Activated CD4-positive, alpha-beta T cell treated with anti-CD3 and anti-CD28 coated beads, Interleukin-2, amount 10 ng/mL, durations not matched to agents 7 days and 5 days (primary cell): ENCODE data around the gene RDH12. TPM values are rescaled to one million over a fixed set of nuclear protein-coding genes. Genes with fewer than 3 reads are reported as not detected.

Experiments
- CTCF ChIA-PET: fragments of 350-600 bp; sonication (Branson Sonifier 250); formaldehyde crosslinking; loops from one replicate; lab custom pipeline; 2021; ENCODE audit warnings: antibody characterized with exemption; lab: Charles Lee
- POLR2A ChIA-PET: fragments of 350-600 bp; sonication (Branson Sonifier 250); formaldehyde crosslinking; loops from one replicate; lab custom pipeline; 2021; ENCODE audit warnings: antibody characterized with exemption; lab: Charles Lee
- DNase-seq: peaks from one replicate; pipeline ENCODE4 v3.0.0-alpha.2; 2020
- H3K27ac Mint-ChIP-seq: one replicate; pipeline ENCODE4 v1.8.0; 2021; ENCODE audit warnings: mild to moderate bottlenecking, moderate library complexity, mixed read lengths
- H3K27me3 Mint-ChIP-seq: one replicate; pipeline ENCODE4 v1.8.0; 2021; ENCODE audit warnings: mixed read lengths
- H3K36me3 Mint-ChIP-seq: one replicate; pipeline ENCODE4 v1.8.0; 2021; ENCODE audit warnings: low read depth, mixed read lengths
- H3K4me1 Mint-ChIP-seq: one replicate; pipeline ENCODE4 v1.8.0; 2021; ENCODE audit warnings: mixed read lengths
- H3K4me3 Mint-ChIP-seq: one replicate; pipeline ENCODE4 v1.8.0; 2021; ENCODE audit warnings: mild to moderate bottlenecking, moderate library complexity, mixed read lengths
- H3K9me3 Mint-ChIP-seq: one replicate; pipeline ENCODE4 v1.8.0; 2021; ENCODE audit warnings: mixed read lengths
- total RNA-seq, 2 experiments: library from RNA; stranded (reverse); gene quantifications; one replicate each; pipeline ENCODE4 v1.2.3, GENCODE V29; 2021

Gene RDH12
- total RNA-seq, 2 experiments from 2014 or later: not detected

DNA sequence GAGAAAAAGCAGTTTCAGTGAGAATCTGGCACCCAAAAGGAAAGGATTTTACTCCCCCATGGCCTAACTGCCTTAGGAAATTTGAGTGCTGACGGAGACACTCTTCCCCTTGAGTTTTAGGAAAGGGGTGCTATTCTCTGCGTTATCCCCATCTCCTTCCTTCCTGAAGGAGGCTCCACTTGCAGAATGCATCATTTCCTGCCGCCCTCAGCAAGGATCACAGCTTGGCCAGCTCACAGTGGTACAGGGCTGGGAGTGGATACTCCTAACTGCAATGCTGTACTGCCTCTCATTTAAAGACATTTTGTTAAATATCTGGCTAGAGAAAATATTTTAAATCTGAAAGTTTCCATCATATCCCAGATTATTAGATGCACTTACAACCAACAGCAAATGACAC is 33.0 kb downstream of the RDH12 start:
- no peaks in the 10 kb centered on the region for H3K4me1 Mint-ChIP-seq
- CTCF ChIA-PET: no interaction called here
- POLR2A ChIA-PET: no interaction called here
- no peak overlapping the region for H3K4me3 Mint-ChIP-seq
- no peak overlapping the region for H3K27ac Mint-ChIP-seq
- no peaks in the 10 kb centered on the region for H3K9me3 Mint-ChIP-seq
- H3K36me3 Mint-ChIP-seq: no peaks in the 10 kb centered on the region
- no peaks in the 10 kb centered on the region for H3K27me3 Mint-ChIP-seq
- DNase-seq: no peak

DNA sequence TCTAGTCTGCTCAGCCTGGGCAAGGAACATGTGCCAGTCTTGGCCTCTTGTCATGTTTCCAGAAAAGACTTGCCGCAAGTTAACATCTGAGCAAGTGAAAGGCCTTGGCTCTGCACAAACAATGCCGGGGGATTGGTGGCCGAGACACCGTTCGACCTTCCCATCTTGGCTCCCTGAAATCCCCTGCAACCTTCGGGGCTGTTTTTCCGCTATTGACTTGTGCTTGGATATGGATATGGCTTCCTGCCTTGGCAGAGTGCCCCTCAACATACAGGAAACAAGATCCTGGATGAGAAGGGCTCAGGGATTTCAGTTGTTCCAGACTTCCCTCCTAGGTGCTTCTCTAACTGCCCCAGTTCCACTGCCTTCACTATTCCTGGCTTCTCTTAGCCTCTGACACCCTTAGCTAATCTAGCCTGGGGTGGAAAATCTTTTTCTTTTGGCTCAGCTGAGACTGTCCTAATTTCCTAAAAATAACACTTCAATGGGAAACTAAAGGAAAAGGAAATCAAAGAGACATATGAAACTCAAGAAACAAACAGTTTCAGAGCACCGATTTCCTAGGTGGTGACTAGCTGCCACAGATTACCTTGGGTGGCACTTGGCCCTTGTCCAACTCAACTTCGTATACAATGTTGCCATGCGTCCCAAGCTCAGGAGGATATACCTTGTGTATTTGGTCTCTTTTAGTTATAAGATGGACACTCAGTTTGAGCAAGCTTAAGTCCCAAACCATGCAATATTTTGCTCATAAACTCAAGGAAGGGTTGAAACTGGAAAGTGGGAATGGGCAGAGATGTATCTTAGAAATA is 33.9 kb downstream of the RDH12 start:
- no peak for DNase-seq
- Mint-ChIP-seq H3K27me3 (no peaks in the 10 kb centered on the region), H3K4me1 (no peaks in the 10 kb centered on the region), H3K27ac (no peak overlapping the region), H3K4me3 (no peak overlapping the region), H3K9me3 (no peaks in the 10 kb centered on the region), H3K36me3 (no peaks in the 10 kb centered on the region)
- POLR2A ChIA-PET: no interaction called here
- CTCF ChIA-PET: interaction anchor here (0.8 kb wide), 1 partner anchor 10 kb away, joined by 4 read pairs; no protein-coding TSS in a partner anchor

DNA sequence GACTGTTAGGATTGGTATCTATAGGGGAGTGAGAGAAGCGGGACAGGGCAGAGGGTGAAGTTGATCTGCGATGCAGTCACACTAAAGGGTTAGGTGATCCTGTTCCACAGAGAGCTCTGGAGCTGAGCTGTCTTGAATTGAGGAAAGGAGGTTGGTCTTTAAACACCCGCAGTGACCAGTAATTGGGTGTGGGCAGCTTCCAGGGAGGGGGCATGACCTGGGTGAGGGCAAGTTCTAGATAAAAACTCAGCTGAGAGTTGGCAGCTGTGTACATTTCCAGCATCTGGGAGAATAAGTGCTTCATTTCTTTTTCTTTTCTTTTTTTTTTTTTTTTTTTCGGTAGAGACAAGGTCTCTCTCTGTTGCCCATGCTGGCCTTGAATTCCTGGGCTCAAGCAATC is 35.1 kb downstream of the RDH12 start:
- Mint-ChIP-seq H3K27ac (no peak overlapping the region), H3K4me3 (no peak overlapping the region), H3K27me3 (peaks cover 1% of the 10 kb centered on the region), H3K36me3 (no peaks in the 10 kb centered on the region), H3K9me3 (no peaks in the 10 kb centered on the region), H3K4me1 (no peaks in the 10 kb centered on the region)
- ChIA-PET CTCF (no interaction called here), POLR2A (no interaction called here)
- DNase-seq: no peak

DNA sequence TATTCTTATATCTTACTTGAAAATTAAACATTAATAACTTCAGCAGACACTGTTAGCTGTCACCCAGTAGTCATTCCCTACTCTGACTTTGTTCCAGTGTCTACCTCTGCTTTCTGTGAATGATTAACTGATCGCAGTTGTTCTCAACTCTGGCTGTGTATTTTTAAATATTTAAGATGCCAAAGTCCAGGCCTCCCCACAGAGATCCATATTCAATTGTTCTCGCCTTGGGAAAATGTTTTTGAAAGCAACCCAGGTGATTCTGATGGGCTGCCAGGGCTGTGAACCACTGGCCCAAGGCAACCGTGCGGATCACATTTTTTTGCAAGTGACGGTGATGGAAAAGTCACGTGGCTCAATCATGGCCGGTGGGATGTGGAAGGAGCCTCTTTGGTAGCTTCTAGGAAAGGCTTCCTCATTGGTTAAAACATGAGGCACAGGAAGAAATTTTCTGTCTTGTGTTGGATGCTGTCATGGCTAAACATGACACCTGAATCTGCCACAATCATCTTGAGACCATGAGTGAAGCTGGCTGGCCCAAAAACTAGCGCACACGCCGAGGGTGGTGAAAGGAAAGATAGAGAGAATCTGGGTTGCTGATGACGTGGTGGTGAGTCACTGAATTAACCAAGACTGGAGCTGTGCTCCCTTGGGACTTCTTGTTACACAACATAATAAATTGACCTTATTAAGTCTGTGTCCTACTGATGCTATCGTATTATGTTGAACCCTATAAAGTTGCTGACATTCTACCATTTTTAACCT is 37.2 kb downstream of the RDH12 start:
- ChIA-PET CTCF (no interaction called here), POLR2A (interaction anchor here (0.6 to 1.1 kb wide), 2 partner anchors 8 to 414 kb away, joined by 4 read pairs; no protein-coding TSS in a partner anchor)
- H3K27ac Mint-ChIP-seq: no peak overlapping the region
- H3K36me3 Mint-ChIP-seq: no peaks in the 10 kb centered on the region
- H3K27me3 Mint-ChIP-seq: peaks cover 6% of the 10 kb centered on the region
- no peaks in the 10 kb centered on the region for H3K4me1 Mint-ChIP-seq
- H3K4me3 Mint-ChIP-seq: no peak overlapping the region
- H3K9me3 Mint-ChIP-seq: no peaks in the 10 kb centered on the region
- no peak for DNase-seq

DNA sequence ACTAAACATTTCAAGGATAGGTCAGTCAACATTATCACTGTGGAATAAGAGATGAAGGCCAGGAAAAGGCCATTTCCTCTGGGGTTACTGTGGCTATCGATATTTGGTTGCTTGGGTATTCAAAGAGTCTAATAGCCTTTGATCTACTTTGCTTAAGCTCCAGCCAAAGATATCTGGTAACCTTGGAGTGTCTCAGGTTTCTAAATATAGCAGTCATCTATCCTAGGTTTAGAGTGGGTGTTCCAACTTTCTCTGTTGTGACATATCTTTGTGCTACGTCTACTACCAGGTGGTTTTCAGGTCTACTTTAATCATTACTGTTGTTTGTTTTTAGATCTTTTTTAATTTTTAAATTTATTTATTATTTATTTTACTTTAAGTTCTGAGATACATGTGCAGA is 42.4 kb downstream of the RDH12 start:
- Mint-ChIP-seq H3K27me3 (peaks cover 6% of the 10 kb centered on the region), H3K27ac (no peak overlapping the region), H3K36me3 (peaks cover 16% of the 10 kb centered on the region), H3K9me3 (no peaks in the 10 kb centered on the region), H3K4me1 (peaks cover 9% of the 10 kb centered on the region), H3K4me3 (no peak overlapping the region)
- ChIA-PET POLR2A (no interaction called here), CTCF (no interaction called here)
- no peak for DNase-seq

DNA sequence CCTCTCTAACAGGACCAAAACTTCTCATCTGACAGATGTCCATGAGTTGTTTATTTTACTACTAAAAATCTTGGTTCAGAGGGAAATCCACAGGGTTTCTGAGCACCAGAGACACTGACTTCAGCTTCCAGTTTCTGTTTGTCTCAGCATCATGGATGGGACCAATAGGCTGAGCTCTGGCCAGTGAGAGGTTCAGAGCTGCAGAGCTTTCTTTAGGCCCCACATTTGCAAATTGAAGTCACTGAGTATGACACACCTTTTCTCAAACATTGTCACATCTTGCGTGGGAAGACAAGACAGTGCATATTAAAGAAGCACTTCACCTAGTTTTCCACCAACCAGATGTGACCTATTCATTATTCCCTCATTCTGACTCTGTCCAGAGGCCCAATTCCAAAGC is 45.2 kb downstream of the RDH12 start:
- CTCF ChIA-PET: no interaction called here
- Mint-ChIP-seq H3K36me3 (peaks cover 35% of the 10 kb centered on the region), H3K4me1 (peaks cover 9% of the 10 kb centered on the region), H3K9me3 (no peaks in the 10 kb centered on the region), H3K4me3 (no peak overlapping the region), H3K27ac (no peak overlapping the region), H3K27me3 (peaks cover 3% of the 10 kb centered on the region)
- POLR2A ChIA-PET: no interaction called here
- DNase-seq: no peak

DNA sequence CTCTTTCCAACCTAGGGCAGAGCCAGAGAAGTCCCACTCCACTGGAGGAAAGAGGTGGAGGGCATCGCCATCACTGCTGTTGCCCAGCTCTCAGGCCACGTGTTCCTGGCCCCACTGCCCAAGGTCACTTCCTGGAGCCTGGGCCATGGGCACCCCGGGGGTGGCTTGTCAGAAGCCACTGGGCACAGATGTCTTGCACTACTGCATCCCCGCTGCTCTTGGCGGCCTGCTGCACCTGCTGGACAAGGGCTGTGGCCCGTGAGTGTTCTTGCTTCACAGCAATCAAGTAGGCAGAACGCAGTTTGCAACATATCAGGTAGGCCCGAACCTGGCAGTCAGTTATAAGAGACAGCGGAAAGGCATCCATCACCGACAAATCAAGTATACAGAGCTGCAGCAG is 46.6 kb downstream of the RDH12 start:
- POLR2A ChIA-PET: no interaction called here
- Mint-ChIP-seq H3K27me3 (no peaks in the 10 kb centered on the region), H3K36me3 (peaks cover 45% of the 10 kb centered on the region), H3K27ac (no peak overlapping the region), H3K4me3 (no peak overlapping the region), H3K4me1 (peaks cover 9% of the 10 kb centered on the region), H3K9me3 (no peaks in the 10 kb centered on the region)
- no peak for DNase-seq
- CTCF ChIA-PET: no interaction called here

DNA sequence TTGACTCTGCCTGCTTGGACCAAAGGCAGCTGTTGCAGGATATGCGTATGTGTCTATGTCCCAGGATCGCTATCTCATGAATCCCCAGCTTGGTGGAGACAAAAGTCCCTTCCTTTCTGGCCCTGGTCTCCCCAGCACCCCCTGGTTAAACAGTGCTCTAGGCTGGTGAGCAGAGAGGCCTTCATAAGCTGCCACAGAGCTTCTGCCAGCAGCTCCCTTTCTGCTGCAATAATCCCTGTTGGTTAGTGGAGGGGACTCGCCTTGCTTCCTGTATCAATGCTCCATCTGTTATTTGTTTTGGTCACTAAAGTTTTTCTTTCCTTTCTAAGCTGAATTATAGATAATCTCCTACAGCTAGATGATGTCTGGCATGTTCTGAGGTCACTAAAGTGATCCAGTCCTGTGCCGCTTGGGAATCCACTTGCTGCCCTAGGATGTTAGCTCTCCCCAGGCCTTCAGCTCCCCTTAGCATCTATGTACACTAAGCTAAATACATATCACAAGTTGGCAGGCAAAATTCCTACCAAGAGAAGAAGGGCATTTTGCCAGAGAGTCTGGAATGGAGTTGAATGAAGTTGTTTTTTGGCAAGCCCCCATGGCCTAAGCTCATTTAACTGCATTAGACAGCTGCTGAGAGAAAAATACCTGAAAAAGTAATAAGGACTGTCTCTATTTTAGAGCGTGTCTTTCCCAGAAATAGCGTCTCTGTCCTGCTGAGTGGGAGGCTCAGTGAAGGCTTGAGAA is 47.8 kb downstream of the RDH12 start:
- H3K36me3 Mint-ChIP-seq: peaks cover 50% of the 10 kb centered on the region
- POLR2A ChIA-PET: interaction anchor here (0.6 kb wide), 1 partner anchor 302 kb away, joined by 3 read pairs; no protein-coding TSS in a partner anchor
- no peak overlapping the region for H3K27ac Mint-ChIP-seq
- H3K4me3 Mint-ChIP-seq: no peak overlapping the region
- CTCF ChIA-PET: interaction anchor here (1.4 kb wide), 1 partner anchor 57 kb away, joined by 3 read pairs; no protein-coding TSS in a partner anchor
- H3K27me3 Mint-ChIP-seq: no peaks in the 10 kb centered on the region
- H3K9me3 Mint-ChIP-seq: no peaks in the 10 kb centered on the region
- peaks cover 9% of the 10 kb centered on the region for H3K4me1 Mint-ChIP-seq
- no peak for DNase-seq

DNA sequence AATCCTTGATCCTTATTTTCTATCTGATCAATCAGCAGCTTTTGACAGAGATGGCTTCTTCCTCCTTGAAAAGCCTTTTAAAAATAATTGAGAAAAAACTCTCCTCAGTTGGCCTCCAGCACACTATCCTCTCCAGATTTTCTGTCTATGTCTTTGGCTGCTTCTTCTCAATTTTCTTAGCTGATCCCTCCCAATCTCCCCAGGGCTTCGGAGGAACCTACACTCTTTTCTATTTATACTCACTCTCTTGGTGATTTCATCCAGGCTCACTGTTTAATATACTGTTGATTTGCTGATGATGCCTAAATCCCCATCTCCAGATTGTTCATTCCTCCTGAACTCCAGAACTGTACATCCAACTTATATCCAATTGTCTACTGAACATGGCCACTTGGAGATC is 54.8 kb downstream of the RDH12 start:
- H3K4me3 Mint-ChIP-seq: no peak overlapping the region
- peaks cover 35% of the 10 kb centered on the region for H3K36me3 Mint-ChIP-seq
- CTCF ChIA-PET: interaction anchor here (1.4 kb wide), 1 partner anchor 11 kb away, joined by 3 read pairs; no protein-coding TSS in a partner anchor
- DNase-seq: no peak
- POLR2A ChIA-PET: no interaction called here
- no peak overlapping the region for H3K27ac Mint-ChIP-seq
- no peaks in the 10 kb centered on the region for H3K9me3 Mint-ChIP-seq
- no peaks in the 10 kb centered on the region for H3K27me3 Mint-ChIP-seq
- H3K4me1 Mint-ChIP-seq: no peaks in the 10 kb centered on the region

DNA sequence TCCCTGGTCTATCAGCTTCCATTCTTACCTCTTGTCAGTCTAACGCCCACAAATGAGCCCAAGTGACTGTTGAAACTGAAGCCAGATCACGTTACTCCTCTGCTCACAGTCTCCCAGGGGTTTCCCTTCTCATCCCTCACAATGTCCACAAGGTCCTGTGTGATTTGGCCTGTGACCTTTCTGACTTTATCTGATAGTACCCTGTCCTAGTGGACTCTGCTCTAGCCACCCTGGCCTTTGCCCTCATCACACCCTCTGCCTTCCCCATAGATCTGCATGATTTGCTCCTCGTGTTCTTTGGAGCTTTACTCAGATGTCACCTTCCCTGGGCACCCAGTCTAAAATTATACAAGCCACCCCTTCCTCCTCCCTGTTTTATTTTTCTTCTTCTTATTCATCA is 55.5 kb downstream of the RDH12 start:
- ChIA-PET POLR2A (no interaction called here), CTCF (interaction anchor here (1.4 kb wide), 1 partner anchor 10 kb away, joined by 3 read pairs; no protein-coding TSS in a partner anchor)
- Mint-ChIP-seq H3K4me3 (no peak overlapping the region), H3K9me3 (no peaks in the 10 kb centered on the region), H3K36me3 (peaks cover 30% of the 10 kb centered on the region), H3K27me3 (no peaks in the 10 kb centered on the region), H3K27ac (no peak overlapping the region), H3K4me1 (no peaks in the 10 kb centered on the region)
- no peak for DNase-seq

DNA sequence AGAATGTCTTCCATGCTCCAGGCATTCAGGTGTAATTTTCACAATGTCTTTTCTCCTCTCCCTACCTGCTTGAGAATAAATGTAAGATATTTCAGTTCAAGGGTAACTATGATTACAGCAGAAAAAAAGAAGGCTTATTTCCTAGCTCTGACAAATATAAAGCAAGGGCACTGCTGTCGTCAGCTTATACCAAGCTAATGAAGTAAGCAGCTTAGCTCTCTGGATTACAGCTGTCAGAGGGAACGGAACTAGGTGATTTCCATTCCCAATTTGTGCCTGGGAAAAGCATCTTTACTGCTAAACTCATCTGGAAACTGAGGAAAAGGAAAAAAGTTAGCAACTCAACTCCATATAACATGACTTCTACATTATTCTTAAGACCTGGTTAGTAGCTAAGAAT is 58.2 kb downstream of the RDH12 start:
- H3K4me1 Mint-ChIP-seq: no peaks in the 10 kb centered on the region
- H3K4me3 Mint-ChIP-seq: no peak overlapping the region
- no peaks in the 10 kb centered on the region for H3K9me3 Mint-ChIP-seq
- no peak overlapping the region for H3K27ac Mint-ChIP-seq
- POLR2A ChIA-PET: no interaction called here
- DNase-seq: no peak
- no peaks in the 10 kb centered on the region for H3K27me3 Mint-ChIP-seq
- CTCF ChIA-PET: interaction anchor here (0.8 to 0.9 kb wide), 2 partner anchors 17 to 850 kb away, joined by 3 to 4 read pairs; no protein-coding TSS in a partner anchor
- peaks cover 18% of the 10 kb centered on the region for H3K36me3 Mint-ChIP-seq

DNA sequence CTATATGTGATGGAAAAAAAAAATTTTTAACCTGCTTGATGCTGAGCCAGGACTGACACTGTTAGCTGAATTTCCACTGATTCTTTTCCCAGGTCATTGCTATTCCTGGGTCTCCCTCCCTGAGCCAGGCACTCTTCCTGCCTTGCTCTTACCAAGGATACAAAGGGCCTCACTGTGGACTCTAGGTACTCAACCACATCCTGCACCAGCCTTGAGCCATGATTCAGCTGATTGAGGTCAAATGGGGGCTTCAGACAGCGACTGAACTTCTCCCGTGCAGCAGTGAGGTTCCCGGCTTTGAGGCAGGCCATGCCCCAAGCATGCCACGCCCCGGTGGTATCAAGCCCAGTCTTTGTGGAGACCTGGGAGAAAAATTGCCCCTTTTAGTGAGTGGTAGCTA is 60.4 kb downstream of the RDH12 start:
- H3K27me3 Mint-ChIP-seq: no peaks in the 10 kb centered on the region
- no peaks in the 10 kb centered on the region for H3K4me1 Mint-ChIP-seq
- H3K4me3 Mint-ChIP-seq: no peak overlapping the region
- CTCF ChIA-PET: no interaction called here
- POLR2A ChIA-PET: no interaction called here
- peaks cover 18% of the 10 kb centered on the region for H3K36me3 Mint-ChIP-seq
- H3K9me3 Mint-ChIP-seq: no peaks in the 10 kb centered on the region
- H3K27ac Mint-ChIP-seq: no peak overlapping the region
- DNase-seq: no peak
